Iris pigment epithelial cell (primary cell): ENCODE data around the gene VIPR1.

Source experiments
- DNase-seq: peaks from one replicate; pipeline ENCODE4 v3.0.0-alpha.2; 2011; ENCODE audit warnings: low read depth

Gene VIPR1, protein sequence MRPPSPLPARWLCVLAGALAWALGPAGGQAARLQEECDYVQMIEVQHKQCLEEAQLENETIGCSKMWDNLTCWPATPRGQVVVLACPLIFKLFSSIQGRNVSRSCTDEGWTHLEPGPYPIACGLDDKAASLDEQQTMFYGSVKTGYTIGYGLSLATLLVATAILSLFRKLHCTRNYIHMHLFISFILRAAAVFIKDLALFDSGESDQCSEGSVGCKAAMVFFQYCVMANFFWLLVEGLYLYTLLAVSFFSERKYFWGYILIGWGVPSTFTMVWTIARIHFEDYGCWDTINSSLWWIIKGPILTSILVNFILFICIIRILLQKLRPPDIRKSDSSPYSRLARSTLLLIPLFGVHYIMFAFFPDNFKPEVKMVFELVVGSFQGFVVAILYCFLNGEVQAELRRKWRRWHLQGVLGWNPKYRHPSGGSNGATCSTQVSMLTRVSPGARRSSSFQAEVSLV

DNA sequence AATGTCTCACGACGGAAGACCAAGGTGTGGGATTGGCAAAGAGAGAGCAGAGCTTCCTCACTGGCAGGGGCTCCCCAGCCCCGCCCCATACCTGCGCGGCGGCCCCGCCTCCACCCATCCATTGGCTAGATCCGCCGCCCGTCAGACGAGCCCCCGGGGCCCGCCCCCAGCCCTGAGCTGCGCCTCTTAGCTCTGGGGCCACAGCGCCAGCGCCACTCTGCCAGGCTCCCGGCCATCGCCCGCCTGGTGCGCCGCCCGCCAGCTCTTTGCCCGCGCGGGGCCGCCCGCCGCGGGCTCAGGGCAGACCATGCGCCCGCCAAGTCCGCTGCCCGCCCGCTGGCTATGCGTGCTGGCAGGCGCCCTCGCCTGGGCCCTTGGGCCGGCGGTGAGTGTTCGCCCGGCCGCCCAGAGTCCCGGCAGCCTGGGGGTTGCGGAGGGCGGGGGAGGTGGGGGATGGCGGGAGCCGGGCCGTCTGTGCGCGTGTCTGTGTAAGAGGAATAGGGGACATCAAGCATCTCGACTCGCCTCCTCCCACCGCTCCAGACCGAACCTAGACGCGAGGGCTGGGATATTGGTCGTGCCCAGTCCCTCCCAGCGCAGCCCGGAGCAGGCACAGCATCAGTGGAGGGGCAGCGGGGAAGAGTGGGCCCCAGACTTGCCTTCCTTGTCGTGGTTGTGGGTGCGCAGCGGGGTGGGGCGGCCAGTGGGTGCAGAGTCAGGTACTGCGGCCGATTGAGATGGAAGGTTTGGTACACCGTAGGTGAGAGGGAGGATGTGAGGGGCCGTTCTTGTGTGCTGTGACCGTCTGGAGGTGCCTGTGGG, at the start of gene VIPR1:
VIPR1 (plus strand) TSS at position 215 of the 822 bp plus-strand sequence; CDS start at position 308, 93 bp downstream.
- no peak for DNase-seq

DNA sequence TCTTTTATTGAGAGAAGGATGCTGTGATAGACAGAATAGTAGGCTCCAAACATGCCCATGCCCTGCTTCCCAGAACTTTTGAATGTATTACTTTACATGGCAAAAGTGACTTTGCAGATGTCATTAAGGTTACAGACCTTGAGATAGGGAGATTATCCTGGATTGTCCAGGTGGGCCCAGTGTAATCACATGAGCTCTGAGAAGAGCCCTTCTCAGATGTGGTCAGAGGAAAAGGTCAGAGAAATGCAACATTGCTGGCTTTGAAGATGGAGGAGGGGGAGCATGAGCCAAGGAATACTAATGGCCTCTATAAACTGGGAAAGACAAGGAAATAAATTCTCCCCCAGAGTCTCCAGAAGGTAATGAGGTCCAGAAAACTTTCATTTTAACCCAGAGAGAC, 46.2 kb upstream of the VIPR1 start:
- DNase-seq, result no peak

DNA sequence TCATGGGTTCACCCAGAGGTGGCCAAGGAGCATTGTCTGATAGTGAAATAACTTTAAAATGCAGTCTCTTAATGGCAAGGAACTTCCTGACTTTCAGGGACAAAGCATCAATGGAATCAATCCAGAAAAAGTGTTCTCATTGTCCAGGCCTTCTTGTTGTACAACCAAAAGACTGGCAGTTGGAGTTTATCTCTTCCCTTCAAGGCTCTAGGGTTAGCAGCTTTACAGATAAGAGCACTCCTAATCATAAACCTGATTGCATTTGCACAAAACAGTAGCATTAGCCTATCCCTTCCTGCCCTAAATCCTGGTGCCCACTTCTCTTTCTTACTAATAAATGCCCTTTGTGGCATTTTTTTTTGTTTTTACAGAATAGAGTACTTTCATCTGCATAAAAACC, 43.3 kb upstream of the VIPR1 start:
- no peak for DNase-seq

DNA sequence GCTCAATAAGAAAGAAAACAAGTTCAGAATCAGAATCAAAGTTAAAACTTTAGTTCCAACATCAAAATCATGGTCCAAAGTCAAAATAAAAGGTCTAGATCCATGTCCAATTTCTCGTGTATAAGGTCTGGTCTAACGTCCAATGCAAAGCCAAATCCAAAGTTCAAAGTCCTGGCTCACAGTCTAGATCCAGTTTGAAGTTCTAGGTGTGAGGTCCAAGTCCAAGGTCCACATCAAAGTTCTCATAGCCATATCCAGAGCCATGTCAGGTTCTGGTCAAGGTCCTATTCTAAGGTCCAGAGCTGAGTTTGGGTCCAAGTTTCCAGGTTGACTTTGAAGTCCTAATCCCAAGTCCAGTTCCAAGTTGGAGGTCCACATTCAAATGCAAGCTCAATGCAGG, 40.7 kb upstream of the VIPR1 start:
- DNase-seq, result no peak

DNA sequence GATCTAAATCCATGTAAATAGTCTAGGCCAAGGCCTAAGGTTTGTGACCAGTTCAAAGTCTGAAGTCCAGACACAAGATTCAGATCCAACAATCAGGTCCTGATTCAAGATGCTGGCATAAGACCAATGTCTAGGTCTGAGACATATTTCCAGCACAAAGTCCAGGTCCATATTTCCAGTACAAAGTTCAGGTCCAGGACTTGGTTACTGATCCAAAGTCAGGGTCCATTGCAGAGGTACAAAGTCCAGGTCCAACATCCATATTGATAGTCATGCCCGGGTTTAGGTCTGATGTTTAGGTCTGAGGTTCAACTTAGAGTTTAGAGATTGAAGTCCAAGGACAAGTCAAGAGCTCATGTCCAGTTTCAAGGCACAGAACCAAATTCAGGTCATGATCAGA, 39.4 kb upstream of the VIPR1 start:
- DNase-seq, result no peak

DNA sequence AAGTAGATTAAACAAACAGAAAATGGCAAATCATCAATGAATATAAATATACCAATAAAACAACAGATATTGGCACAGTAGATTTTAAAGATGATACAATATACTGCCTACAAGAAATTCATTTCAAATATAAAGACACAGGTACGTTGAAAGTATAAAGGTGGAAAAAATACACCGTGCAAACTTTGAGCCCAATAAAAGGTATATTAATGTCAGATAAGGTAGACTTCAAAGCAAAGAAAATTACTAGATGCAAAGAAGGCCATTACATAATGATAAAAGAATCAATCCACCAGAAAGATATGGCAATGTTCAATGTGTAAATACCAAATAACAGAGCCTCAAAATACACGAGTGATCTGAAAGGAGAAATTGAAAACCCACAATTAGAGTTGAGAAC, 34.3 kb upstream of the VIPR1 start:
- DNase-seq, result no peak

DNA sequence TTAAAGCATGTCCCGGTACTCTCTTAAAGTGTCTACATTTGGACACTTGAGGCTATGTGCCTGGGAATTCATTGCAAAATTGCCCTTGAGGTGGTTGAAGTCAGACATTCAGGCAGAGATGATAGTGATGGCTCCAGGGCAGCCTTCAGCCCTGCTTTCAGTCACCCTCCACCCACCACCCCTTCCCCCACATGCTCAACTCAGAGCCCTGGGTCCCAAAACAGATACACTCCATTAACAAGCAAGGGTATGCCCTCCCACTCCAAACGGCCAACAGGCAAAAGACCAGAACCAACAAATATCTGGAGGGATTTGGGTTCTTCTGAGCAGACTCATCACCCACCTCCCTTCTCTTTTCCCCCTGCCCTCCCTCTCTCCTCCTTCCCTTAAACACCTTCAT, 29.9 kb upstream of the VIPR1 start:
- DNase-seq, result no peak

DNA sequence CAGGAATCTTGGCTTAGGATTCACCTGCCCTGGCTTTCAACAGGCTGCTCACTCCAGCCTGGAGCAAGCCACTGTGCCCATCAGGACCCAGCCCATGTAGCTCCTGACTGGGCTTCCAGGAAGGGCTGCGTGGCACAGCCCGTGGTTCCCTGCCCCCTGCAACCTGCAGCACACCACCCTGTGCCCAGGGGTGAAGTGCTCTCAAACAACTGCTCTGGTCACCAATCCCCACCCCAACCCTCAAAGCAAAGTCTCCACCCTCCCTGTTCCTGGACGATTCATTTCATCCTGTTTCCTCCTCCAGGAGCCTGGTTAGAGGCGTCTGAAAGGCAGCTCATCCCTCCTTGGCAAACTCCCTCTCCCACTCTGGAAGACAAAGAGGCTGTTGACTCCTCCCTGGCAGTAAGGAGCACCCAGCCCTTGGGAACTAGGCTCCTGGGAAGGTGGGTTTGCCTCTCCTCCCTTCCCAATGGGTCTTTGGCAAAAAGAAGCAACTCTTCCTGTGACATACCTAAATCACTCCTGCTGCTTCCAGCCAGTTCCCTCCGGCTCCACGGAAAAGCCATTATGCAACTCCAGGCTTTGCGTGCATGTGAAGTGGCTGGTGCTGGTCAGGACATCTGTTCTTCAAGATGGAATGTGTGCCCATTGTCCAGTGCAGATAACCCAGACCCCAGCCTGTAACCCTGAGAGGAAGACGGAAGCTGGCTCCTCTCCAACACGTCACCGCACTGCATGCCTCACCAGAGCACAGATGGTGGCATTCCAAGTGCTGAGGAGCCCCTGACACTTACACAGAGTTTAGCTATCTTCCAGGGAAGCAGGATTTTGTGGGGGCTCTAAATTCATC, 29.1 kb upstream of the VIPR1 start:
- DNase-seq, result no peak

DNA sequence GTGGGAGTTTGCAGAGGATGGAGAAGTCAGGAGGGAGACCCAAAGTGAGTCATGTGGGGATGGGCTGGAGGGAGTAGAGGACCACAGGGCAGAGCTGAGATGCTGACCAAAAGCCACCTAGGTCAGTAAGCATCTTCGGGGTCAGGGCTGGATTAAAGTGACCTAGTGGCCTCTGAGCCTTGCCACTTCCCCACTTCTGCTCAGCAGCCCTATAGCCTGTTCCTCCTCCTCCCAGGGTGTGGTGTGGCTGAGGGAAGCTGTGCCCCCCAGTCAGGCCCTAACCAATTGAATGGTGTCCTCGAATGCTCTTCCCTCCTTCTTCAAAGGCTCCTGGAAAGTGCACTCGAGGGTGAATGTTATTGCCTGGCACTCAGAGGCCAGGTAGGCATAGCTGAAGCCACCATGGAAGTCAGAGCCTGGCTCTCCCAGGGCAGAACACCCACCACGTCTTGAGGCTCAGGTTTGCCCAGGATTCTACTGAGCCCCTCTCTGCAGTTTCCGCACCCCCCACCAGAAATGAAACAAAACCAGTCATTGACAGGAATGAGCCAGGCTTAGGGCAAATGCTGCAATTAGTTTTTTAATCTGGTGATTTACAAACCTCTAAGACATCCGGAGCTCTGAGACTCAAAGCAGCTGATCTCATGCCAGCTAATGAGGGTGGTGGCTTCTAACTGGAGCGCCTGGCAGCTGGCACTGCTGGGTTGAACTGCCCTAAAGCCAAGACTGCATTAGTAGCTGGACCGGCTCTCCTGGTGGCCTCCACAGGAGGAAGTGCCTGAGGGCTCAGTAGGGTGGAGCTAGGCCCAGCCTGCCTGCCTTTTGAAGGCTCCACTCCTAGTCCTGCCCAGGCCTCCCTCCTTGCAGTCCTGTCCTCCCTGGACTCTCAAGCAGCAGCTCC, 26.0 kb upstream of the VIPR1 start:
- DNase-seq, result no peak

DNA sequence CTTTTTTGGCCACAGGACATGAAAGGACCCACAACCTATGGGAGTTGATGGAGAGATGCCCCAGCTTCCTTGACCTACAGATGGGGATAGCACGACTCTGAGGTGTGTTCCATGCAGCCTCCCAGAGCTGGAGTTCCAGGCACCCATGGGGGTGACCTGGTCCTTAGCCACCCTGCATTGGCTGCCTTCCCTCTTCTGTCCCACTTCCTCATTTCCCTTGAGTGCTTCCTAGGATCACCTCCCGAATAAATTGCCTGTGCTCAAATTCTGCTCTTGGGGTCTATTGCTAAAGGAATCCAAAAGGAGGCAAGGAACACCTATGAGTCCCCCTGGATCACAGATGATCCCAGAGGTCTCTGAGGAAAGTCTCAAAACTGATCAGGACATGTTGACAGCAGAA, 24.7 kb upstream of the VIPR1 start:
- DNase-seq, result no peak

DNA sequence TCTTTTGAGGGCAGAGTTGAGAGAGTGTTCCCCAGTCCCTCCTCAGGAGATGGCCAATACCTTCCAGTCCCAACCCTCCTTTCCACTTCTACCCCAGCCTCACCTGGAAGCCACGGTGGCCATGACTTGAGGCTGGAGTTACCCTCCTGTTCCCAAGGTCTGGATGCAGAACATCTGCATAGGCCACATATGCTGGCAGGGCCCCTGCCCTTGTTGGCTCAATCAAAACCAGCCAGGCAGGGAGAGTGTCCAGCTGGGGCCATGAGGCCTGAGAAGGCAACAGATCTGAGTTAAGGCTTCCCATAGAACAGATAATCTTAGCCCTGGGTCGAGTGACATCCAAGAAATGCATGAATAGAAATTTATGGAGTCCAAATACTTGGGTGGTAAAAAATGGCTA, 23.6 kb upstream of the VIPR1 start:
- no peak for DNase-seq

DNA sequence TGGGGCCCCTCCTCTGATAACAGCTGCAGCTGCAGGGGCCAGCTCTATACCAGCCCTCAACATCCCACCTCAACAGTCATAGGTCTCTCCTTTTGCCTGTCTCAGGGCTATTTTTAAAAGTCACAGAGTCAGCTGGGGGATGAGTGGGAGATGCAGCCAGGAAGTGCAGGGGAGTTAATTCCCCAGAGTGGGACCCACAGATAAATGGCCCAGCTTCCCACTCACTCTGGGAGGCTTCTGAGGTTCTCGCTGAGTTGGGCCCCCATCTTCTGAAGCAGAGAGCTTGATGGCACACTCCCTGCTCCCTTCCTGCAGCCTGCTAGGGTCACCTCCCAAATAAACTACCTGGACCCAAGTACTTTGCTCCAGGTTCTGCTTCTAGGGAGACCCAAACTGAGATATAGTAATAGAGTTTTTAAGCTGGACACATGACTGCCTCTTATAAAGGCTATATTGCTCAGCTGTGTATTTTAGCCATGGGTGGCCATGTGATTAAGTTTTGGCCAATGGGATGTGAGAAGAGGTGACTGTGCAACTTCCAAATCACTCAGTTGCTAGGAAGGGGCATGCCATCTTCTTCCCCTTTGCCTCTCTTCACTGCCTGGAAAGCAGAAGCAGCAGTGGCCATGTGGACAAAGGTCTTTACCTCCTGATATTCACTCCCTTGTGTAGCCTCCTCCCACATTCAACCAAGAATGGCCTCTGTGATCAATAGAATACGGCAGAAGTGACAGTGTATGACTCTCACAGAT, 15.5 kb upstream of the VIPR1 start:
- DNase-seq, result no peak

DNA sequence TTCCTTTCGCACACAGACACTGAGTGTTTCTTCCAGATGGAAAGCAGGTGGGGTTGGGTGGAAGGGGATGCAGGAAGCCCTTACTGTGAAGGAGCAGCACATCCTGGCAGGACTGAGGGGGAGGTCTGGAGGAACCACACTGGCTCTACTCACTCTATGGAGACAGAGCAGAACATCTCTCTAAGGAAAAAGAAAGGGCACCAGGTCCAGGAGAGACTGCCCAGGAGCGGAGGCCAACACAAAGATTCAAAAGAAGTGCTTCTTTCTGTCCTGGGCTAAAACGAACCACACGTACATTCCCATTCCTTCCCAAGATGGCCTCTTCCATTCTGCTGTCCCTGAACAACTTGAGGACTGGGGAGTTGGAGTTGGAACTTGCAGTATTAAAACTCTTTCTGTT, 13.8 kb upstream of the VIPR1 start:
- no peak for DNase-seq

DNA sequence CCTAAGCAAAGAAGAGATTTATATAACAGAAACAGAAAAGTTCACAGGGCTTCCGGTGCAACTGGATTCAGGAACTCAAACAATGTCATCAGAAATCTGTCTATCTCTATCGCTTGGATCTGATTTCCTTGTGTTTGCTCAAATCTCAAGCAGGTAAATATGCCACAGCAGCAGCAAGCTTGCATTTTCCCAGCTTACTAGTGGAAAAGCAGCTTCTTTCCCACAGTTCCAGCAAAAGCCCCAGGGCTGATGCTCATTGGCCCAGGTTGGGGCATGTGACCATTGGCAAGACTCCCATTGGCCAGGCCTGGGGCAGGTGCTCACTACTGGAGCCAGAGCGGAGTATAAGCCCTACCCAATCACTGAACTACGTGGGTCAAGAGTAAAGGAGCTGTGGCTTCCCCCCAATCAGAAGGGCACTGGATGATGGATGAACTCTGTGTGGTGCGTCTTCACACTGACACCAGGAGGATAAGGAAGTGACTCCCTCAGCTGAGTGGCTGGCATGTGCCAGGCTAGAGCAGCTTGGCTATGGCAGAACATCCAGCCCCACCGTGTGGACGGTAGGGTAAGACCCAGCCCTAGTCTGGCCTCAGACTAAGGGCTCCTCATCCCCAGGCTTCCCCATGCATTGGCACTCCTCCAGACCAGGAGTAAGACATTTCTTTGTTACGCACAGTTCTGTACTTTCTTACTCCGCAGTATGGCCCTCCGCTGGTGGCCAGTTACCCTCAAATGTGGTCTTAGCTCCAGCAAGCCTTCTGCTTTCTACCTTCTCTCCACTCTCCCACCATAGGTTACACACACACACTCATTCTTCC, 13.1 kb upstream of the VIPR1 start:
- DNase-seq, result no peak

DNA sequence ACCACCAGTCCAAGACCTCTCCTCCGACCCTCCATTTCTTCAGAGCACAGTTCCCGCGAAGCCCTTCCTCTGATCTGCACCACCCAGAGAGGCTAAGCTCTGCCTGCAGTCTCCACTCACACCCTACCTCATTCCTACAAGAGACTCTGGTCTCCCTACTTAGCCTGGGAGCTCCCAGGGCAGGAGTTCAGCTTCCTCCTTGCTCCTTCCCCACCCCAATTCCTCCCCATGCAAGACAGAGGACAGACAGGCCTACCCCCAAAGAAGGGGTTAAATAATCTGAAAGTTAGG, 12.6 kb upstream of the VIPR1 start:
- no peak for DNase-seq

DNA sequence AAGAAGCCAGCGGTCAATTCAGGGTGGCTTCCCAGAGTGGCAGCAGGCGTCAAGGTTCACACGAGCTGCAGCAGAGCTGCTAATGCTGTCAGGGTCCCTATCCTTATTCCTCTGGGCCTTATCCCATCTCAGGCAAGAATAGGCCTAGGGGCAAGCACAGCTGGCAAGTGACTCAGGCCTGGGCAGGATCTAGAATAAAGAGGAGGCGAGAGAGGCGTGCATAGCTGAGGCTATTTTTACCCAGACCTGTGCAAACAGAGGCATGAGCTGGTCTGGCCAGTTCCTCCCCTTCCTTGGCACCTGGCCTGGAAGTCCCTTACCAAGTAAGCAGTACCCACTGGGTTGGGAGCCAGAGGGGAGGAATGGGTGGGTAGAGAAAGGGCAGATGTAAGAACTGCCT, 12.2 kb upstream of the VIPR1 start:
- no peak for DNase-seq

DNA sequence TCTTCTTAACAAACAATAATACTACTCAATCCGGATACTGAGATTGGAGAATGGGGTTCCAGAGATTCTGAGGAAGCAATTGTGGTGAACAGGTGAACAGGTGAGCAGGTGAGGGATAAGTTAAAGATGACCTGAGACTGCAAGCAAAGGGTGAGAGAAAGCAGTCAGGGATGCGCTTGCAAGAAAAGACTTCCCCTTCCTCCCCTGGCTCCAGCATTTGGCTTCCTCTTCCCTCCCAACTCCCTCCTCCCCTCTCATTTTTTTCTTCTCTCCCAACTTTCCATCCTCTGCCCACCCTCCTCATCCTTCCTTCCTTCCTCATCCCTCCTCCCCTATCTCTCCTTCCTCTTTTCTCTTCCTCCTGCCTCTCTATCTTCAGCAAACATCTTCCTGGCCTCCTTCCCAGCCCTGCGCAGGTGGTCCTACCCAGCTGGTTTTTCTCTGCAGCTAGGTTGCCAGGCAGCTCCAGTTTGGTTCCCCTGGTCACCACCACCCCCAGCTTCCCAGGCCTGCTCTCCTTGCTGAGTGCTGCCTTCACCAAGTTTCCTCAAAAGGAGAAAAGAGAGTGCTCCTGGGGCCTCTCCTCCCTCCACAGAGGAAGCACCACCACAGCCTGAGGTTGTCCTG, 10.4 kb upstream of the VIPR1 start:
- no peak for DNase-seq

DNA sequence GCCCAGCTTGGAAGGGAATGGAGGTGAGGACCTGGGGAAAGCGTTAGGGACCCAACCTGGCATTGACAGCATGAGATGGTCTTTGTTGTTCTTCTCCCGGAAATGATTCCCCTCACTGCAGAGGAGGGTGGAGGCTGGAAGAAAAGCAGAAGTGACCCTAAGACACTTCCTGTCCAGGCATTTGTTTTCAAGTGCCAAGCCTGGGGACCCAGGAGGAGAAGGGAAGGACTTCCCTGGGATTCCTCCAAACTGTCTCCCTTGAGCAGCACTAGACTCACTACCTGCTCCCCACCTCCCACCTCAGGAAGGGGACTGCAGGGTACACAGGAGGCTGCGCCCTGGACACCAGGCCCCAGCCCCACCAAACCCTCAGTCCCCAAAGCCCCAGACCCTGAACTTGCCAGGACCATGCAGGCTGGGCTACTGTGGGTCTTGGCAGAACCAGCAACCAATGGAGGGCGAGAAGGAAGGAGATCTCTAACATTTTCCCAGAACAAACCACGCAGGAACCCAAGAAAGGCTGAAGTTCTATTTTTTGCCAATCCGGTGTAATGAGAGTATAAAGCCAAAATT, 9.8 kb upstream of the VIPR1 start:
- DNase-seq, result no peak

DNA sequence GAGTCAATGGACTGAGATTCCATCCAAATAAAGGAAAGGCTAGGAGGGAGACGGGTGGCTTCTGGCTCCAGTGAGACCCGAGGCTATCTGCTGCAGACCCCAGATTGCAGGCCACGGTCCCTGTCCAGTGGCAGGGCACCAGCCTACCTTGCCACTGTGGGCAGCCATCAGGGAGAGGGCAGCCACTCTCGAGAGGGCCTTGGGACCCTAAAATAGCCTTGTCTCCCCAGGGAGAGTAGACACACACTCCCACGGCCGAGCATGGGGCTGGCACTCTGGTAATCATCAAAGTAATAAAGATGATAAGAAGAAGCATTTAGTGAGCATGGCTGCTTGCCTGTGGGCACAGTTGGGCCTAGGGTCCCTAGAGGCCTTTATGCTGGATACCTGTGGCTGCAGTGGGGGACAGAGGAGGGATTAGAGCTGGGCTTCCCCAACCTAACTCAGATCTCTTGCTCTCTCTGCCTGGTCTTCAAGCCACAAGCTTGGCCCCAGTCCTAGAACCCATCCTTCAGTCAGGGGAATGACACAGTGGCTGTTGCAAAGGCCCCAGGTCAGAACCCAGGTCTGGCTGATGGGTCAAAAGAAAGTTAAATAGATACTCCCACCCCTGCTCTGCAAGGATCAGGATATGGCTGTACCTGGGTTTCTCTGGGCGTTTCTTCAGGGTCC, 9.2 kb upstream of the VIPR1 start:
- DNase-seq, result no peak
